ENCODE measurements around the gene PRKCQ.

PRKCQ gene

DNA sequence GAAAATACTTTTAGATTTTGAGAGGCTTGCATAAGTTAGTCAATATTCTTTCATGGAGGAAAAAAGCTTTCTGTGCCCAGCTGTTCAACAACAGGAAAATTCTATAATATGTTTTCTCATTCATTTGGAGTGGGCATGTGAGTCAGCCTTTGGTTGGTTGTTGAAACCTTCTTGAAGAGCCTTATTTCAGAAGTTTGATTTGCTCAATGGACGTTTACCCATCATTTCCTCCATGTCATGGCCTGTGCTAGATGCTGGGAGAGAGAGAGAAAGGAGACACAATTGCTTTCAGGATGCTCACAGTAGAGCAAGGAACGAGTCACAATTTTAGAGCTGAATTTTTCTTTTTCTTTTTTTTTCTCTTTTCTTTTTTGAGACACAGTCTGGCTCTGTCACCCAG lies 181.7 kb downstream of the PRKCQ start:
- no peak overlapping the region for H3K27ac ChIP-seq (ENCODE audit: low read depth in 2 of 2, low read length in 2 of 2)
- H3K9me3 ChIP-seq (ENCODE audit: control insufficient read depth in 2 of 2, low read length in 2 of 2), result no peaks in the 10 kb centered on the region
- no peak overlapping the region for H3K9ac ChIP-seq (ENCODE audit: low read depth in 1 of 2, low read length in 2 of 2)
- peaks cover 0 to 3% of the 10 kb centered on the region in 2 donors for H3K27me3 ChIP-seq (ENCODE audit: control insufficient read depth in 2 of 2, insufficient read depth in 2 of 2, low read length in 2 of 2)
- H3K4me3 ChIP-seq (ENCODE audit: low read length in 2 of 2), result no peak overlapping the region
- no peaks in the 10 kb centered on the region for H3K36me3 ChIP-seq (ENCODE audit: control insufficient read depth in 2 of 2, insufficient read depth in 2 of 2, low read length in 2 of 2)
- H3K4me1 ChIP-seq (ENCODE audit: control insufficient read depth in 2 of 2, insufficient read depth in 2 of 2, low read length in 2 of 2), result peaks cover 5 to 8% of the 10 kb centered on the region in 2 donors

DNA sequence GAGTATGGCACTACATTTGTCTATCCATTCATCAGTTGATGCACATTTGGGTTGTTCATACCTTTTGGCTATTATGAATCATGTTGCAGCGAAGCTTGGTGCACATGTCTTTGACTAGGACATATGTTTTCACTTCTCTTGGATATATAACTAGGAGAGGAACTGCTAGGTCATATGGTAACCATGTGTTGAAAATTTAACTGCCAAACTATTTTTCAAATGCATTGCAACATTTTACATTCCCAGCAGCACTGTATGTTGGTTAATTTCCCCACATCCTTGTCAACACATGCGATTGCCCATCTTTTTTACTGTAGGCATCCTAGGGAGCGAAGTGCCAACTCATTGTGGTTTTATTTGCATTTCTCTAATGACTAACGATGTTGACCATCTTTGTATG lies 183.4 kb downstream of the PRKCQ start:
- Histone ChIP-seq H3K36me3 (ENCODE audit: control insufficient read depth in 2 of 2, insufficient read depth in 2 of 2, low read length in 2 of 2) (no peaks in the 10 kb centered on the region), H3K4me3 (ENCODE audit: low read length in 2 of 2) (no peak overlapping the region), H3K9me3 (ENCODE audit: control insufficient read depth in 2 of 2, low read length in 2 of 2) (no peaks in the 10 kb centered on the region), H3K27me3 (ENCODE audit: control insufficient read depth in 2 of 2, insufficient read depth in 2 of 2, low read length in 2 of 2) (no peaks in the 10 kb centered on the region), H3K9ac (ENCODE audit: low read depth in 1 of 2, low read length in 2 of 2) (no peak overlapping the region), H3K27ac (ENCODE audit: low read depth in 2 of 2, low read length in 2 of 2) (no peak overlapping the region), H3K4me1 (ENCODE audit: control insufficient read depth in 2 of 2, insufficient read depth in 2 of 2, low read length in 2 of 2) (peaks cover 5 to 7% of the 10 kb centered on the region in 2 donors)

DNA sequence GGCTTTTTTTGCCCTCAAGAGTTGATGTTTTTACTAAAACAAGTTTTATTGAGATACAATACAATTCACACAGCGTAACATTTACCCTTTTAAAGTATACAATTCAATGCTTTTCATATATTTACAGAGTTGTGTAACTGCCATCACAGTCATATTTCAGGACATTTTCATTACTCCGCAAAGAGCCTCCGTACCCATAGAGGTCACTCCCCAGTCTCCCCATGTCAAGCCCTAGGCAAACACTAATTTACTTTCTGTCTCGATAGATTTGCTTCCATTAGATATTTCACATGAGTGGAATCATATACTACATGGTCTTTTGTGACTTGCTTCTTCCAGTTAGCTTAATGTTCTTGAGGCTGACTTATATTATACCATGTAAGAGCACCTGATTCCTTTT lies 183.8 kb downstream of the PRKCQ start:
- Histone ChIP-seq H3K27ac (ENCODE audit: low read depth in 2 of 2, low read length in 2 of 2) (no peak overlapping the region), H3K4me1 (ENCODE audit: control insufficient read depth in 2 of 2, insufficient read depth in 2 of 2, low read length in 2 of 2) (peaks cover 3 to 5% of the 10 kb centered on the region in 2 donors), H3K27me3 (ENCODE audit: control insufficient read depth in 2 of 2, insufficient read depth in 2 of 2, low read length in 2 of 2) (no peaks in the 10 kb centered on the region)

DNA sequence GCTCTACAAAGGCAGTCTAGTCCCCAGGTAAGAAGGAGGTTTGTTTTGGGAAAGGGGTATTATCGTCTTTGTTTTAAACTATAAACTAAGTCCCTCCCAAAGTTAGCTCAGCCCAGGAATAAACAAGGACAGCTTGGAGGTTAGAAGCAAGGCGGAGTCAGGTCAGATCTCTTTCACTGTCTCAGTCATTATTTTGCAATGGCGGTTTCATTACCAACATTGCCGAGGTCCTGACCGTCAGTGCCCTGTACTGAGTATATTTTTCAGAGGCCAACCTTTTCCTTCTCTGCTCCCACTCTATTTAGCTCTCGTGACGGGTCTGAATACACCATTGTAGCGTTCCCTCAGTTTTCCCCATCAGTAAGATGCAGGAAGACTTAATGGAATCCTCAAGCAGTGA lies 184.5 kb downstream of the PRKCQ start:
- Histone ChIP-seq H3K9ac (ENCODE audit: low read depth in 1 of 2, low read length in 2 of 2) (no peak overlapping the region), H3K4me3 (ENCODE audit: low read length in 2 of 2) (no peak overlapping the region), H3K36me3 (ENCODE audit: control insufficient read depth in 2 of 2, insufficient read depth in 2 of 2, low read length in 2 of 2) (no peaks in the 10 kb centered on the region), H3K27me3 (ENCODE audit: control insufficient read depth in 2 of 2, insufficient read depth in 2 of 2, low read length in 2 of 2) (no peaks in the 10 kb centered on the region), H3K27ac (ENCODE audit: low read depth in 2 of 2, low read length in 2 of 2) (no peak overlapping the region), H3K9me3 (ENCODE audit: control insufficient read depth in 2 of 2, low read length in 2 of 2) (no peaks in the 10 kb centered on the region), H3K4me1 (ENCODE audit: control insufficient read depth in 2 of 2, insufficient read depth in 2 of 2, low read length in 2 of 2) (peaks cover 0 to 5% of the 10 kb centered on the region in 2 donors)

More for the DNA sequence above, 183.8 kb downstream of the PRKCQ start:
- H3K9ac ChIP-seq (ENCODE audit: low read depth in 1 of 2, low read length in 2 of 2), result no peak overlapping the region
- no peaks in the 10 kb centered on the region for H3K36me3 ChIP-seq (ENCODE audit: control insufficient read depth in 2 of 2, insufficient read depth in 2 of 2, low read length in 2 of 2)
- H3K9me3 ChIP-seq (ENCODE audit: control insufficient read depth in 2 of 2, low read length in 2 of 2), result no peaks in the 10 kb centered on the region
- no peak overlapping the region for H3K4me3 ChIP-seq (ENCODE audit: low read length in 2 of 2)

DNA sequence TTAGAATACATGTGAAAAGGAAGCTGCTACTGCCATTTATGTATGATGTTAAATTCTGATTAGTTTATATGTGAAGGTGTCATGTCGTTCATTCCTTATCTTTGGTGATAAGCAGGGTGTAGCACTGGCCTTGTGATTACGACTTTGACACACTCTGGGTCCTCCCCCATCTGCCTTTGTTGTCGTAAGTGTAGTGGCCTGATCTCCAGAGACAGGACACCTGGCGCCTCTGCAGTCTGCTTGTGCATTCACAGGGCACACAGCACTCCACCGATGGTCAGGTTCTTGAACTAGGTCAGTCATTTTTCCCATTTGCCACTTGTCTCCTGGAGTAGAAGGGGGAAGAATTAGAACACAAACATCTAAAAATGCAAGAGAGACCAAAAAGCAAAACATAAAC lies 186.0 kb downstream of the PRKCQ start:
- no peak overlapping the region for H3K9ac ChIP-seq (ENCODE audit: low read depth in 1 of 2, low read length in 2 of 2)

DNA sequence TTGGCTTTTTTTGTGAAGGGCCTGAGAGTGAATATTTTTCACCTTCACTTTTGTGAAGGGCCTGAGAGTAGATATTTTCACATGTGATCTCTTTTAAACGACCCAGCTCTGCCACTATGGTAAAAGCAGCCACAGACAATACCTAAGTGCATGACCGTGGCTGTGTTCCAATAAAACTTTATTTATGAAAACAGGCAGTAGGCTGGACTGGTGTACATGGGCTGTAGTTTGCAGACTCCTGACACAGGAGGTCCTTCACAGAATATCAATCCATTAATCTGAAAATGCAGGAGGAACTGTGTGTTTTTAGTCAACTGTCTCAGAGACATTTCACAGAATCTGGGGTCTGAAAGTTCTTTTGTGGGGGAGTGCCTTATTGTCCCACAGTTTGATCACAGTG lies 186.9 kb downstream of the PRKCQ start:
- no peak overlapping the region for H3K9ac ChIP-seq (ENCODE audit: low read depth in 1 of 2, low read length in 2 of 2)
- peaks cover 0 to 5% of the 10 kb centered on the region in 2 donors for H3K4me1 ChIP-seq (ENCODE audit: control insufficient read depth in 2 of 2, insufficient read depth in 2 of 2, low read length in 2 of 2)
- no peaks in the 10 kb centered on the region for H3K27me3 ChIP-seq (ENCODE audit: control insufficient read depth in 2 of 2, insufficient read depth in 2 of 2, low read length in 2 of 2)
- no peaks in the 10 kb centered on the region for H3K36me3 ChIP-seq (ENCODE audit: control insufficient read depth in 2 of 2, insufficient read depth in 2 of 2, low read length in 2 of 2)
- H3K4me3 ChIP-seq (ENCODE audit: low read length in 2 of 2), result no peak overlapping the region
- H3K27ac ChIP-seq (ENCODE audit: low read depth in 2 of 2, low read length in 2 of 2), result no peak overlapping the region
- H3K9me3 ChIP-seq (ENCODE audit: control insufficient read depth in 2 of 2, low read length in 2 of 2), result peaks cover 4 to 6% of the 10 kb centered on the region in 2 donors

More for the DNA sequence above, 186.0 kb downstream of the PRKCQ start:
- Histone ChIP-seq H3K4me1 (ENCODE audit: control insufficient read depth in 2 of 2, insufficient read depth in 2 of 2, low read length in 2 of 2) (peaks cover 0 to 5% of the 10 kb centered on the region in 2 donors), H3K4me3 (ENCODE audit: low read length in 2 of 2) (no peak overlapping the region), H3K36me3 (ENCODE audit: control insufficient read depth in 2 of 2, insufficient read depth in 2 of 2, low read length in 2 of 2) (no peaks in the 10 kb centered on the region), H3K9me3 (ENCODE audit: control insufficient read depth in 2 of 2, low read length in 2 of 2) (peaks cover 1 to 4% of the 10 kb centered on the region in 2 donors), H3K27ac (ENCODE audit: low read depth in 2 of 2, low read length in 2 of 2) (no peak overlapping the region), H3K27me3 (ENCODE audit: control insufficient read depth in 2 of 2, insufficient read depth in 2 of 2, low read length in 2 of 2) (no peaks in the 10 kb centered on the region)

DNA sequence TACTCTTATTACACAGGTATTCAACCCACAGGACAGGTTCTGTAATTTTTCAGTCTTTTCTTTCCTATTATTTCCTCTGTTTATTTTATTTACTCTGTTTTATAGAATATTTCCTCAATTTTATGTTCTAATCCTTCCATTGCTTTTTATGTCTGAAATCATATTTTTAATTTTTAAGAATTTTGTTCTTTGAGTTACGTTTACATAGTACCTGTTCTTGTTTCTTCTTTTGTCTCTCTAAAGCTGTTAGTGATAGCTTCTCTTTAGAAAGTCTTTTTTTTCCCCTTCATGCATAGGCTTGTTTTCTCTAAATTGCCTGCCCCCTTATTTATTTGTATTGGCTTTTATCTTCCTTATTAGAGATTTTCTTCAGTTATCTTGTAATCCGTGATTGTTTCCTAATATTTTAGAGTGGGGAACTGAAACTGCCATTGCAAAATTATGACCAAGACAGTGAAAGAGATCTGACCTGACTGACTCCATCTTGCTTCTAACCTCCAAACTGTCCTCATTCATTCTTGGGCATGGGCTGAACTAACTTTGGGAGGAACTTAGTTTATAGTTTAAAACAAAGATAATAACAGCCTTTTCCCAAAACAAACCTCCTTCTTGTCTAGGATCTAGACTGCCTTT lies 189.7 kb downstream of the PRKCQ start:
- peaks cover 4 to 6% of the 10 kb centered on the region in 2 donors for H3K9me3 ChIP-seq (ENCODE audit: control insufficient read depth in 2 of 2, low read length in 2 of 2)
- no peaks in the 10 kb centered on the region for H3K36me3 ChIP-seq (ENCODE audit: control insufficient read depth in 2 of 2, insufficient read depth in 2 of 2, low read length in 2 of 2)
- no peak overlapping the region for H3K9ac ChIP-seq (ENCODE audit: low read depth in 1 of 2, low read length in 2 of 2)
- H3K4me1 ChIP-seq (ENCODE audit: control insufficient read depth in 2 of 2, insufficient read depth in 2 of 2, low read length in 2 of 2), result peaks cover 0 to 5% of the 10 kb centered on the region in 2 donors
- no peak overlapping the region for H3K4me3 ChIP-seq (ENCODE audit: low read length in 2 of 2)
- no peaks in the 10 kb centered on the region for H3K27me3 ChIP-seq (ENCODE audit: control insufficient read depth in 2 of 2, insufficient read depth in 2 of 2, low read length in 2 of 2)
- no peak overlapping the region for H3K27ac ChIP-seq (ENCODE audit: low read depth in 2 of 2, low read length in 2 of 2)

DNA sequence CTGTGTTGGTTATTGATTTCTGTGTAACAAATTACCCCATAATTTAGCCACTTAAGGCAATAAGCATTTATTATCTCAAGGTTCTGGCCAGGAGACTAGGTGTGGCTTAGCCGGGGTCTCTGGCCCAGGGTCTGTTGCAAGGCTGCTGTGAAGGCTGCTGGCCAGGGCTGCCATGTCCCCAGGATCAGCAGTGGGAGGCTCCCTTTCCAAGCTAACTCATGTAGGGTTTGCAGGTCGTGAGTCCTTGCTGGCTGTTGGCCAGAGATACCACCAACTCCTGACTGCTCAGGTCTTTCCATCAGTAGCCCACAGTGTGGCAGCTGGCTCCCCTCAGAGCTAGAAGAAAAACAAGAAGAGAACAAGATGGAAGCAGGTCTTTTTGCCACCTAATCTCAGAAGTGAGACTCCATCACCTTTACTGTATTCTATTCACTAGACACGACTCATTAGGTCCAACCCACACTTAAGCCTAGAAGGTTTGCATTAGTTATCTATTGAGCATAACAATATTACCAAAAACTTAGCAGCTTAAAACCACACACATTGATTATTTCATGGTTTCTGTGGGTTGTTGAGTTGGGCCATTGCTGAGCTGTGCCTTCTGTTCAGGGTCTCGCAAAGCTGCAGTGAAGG lies 191.7 kb downstream of the PRKCQ start:
- Histone ChIP-seq H3K27ac (ENCODE audit: low read depth in 2 of 2, low read length in 2 of 2) (no peak overlapping the region), H3K9me3 (ENCODE audit: control insufficient read depth in 2 of 2, low read length in 2 of 2) (peaks cover 4 to 6% of the 10 kb centered on the region in 2 donors), H3K27me3 (ENCODE audit: control insufficient read depth in 2 of 2, insufficient read depth in 2 of 2, low read length in 2 of 2) (no peaks in the 10 kb centered on the region), H3K36me3 (ENCODE audit: control insufficient read depth in 2 of 2, insufficient read depth in 2 of 2, low read length in 2 of 2) (no peaks in the 10 kb centered on the region), H3K4me3 (ENCODE audit: low read length in 2 of 2) (no peak overlapping the region), H3K4me1 (ENCODE audit: control insufficient read depth in 2 of 2, insufficient read depth in 2 of 2, low read length in 2 of 2) (no peaks in the 10 kb centered on the region), H3K9ac (ENCODE audit: low read depth in 1 of 2, low read length in 2 of 2) (no peak overlapping the region)

DNA sequence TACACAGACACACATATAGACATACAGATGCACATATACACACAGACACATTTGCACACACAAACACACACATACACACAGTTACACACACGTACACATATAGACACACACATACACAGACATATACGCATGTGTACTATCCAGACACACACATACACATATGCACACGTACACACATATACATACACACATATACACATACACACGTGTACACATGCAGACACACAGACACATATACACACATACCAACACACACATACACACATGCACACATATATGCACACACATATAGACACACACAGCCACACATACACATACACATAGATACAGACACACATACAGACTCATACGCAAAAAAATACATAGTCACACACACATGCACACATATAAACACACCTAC lies 193.1 kb downstream of the PRKCQ start:
- Histone ChIP-seq H3K4me3 (ENCODE audit: low read length in 2 of 2) (no peak overlapping the region), H3K9me3 (ENCODE audit: control insufficient read depth in 2 of 2, low read length in 2 of 2) (peaks cover 4 to 6% of the 10 kb centered on the region in 2 donors), H3K27ac (ENCODE audit: low read depth in 2 of 2, low read length in 2 of 2) (no peak overlapping the region), H3K36me3 (ENCODE audit: control insufficient read depth in 2 of 2, insufficient read depth in 2 of 2, low read length in 2 of 2) (no peaks in the 10 kb centered on the region), H3K4me1 (ENCODE audit: control insufficient read depth in 2 of 2, insufficient read depth in 2 of 2, low read length in 2 of 2) (peaks cover 0 to 4% of the 10 kb centered on the region in 2 donors), H3K9ac (ENCODE audit: low read depth in 1 of 2, low read length in 2 of 2) (no peak overlapping the region), H3K27me3 (ENCODE audit: control insufficient read depth in 2 of 2, insufficient read depth in 2 of 2, low read length in 2 of 2) (no peaks in the 10 kb centered on the region)

DNA sequence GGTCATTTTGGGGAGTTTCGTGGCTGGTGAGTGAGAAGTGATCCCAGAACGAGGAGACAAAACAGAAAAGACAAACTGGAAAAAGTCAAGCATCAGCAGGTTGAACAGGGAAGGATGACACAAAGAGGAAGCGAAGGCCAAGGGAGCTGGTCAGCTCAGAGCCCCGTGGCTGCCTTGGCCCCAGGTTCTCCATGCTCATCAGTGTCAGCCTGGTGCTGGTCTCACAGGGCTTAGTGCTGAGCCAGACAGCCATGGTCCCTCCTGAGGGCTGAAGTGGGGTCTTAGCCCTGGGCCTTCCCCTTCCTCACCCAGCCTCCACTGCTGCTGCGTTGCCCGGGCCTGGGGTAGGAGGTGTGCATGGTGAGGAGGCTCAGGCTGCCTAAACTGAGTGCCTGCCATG lies 193.7 kb downstream of the PRKCQ start:
- Histone ChIP-seq H3K4me3 (ENCODE audit: low read length in 2 of 2) (no peak overlapping the region), H3K27ac (ENCODE audit: low read depth in 2 of 2, low read length in 2 of 2) (no peak overlapping the region), H3K27me3 (ENCODE audit: control insufficient read depth in 2 of 2, insufficient read depth in 2 of 2, low read length in 2 of 2) (no peaks in the 10 kb centered on the region), H3K9ac (ENCODE audit: low read depth in 1 of 2, low read length in 2 of 2) (no peak overlapping the region), H3K36me3 (ENCODE audit: control insufficient read depth in 2 of 2, insufficient read depth in 2 of 2, low read length in 2 of 2) (no peaks in the 10 kb centered on the region), H3K9me3 (ENCODE audit: control insufficient read depth in 2 of 2, low read length in 2 of 2) (peaks cover 4 to 6% of the 10 kb centered on the region in 2 donors), H3K4me1 (ENCODE audit: control insufficient read depth in 2 of 2, insufficient read depth in 2 of 2, low read length in 2 of 2) (peaks cover 0 to 5% of the 10 kb centered on the region in 2 donors)

All from mucosa of rectum (tissue), 2 donors.